GM10847 (cell line): ENCODE data around the gene DMAC2L.

Experiments
- POLR2A ChIP-seq: IDR thresholded peaks from 2 replicates; pipeline ENCODE4 v1.6.1; 2011; ENCODE audit not compliant: insufficient read length; ENCODE audit errors: extremely low read depth

Gene DMAC2L

GRCh38 chr14:50311972-50312733 lies at the start of gene DMAC2L, which contains the start of gene L2HGDH:
Gene DMAC2L (plus strand): TSS chr14:50312324. CDS start chr14:50321488, 9,164 bp downstream.
Gene L2HGDH (minus strand): TSS chr14:50312229. CDS start chr14:50312150, 79 bp downstream.
- peak; percentile 75 for TF ChIP-seq POLR2A

- TF ChIP-seq POLR2A: no peak
Observed at GRCh38 chr14:50262865-50263264, 49.3 kb upstream of the DMAC2L start.

- no peak for TF ChIP-seq POLR2A
Observed at GRCh38 chr14:50263321-50263720, 48.8 kb upstream of the DMAC2L start.

- TF ChIP-seq POLR2A: no peak
Observed at GRCh38 chr14:50265029-50265428, 47.1 kb upstream of the DMAC2L start.

- TF ChIP-seq POLR2A: no peak
Observed at GRCh38 chr14:50270932-50271331, 41.2 kb upstream of the DMAC2L start.

- no peak for TF ChIP-seq POLR2A
Observed at GRCh38 chr14:50272498-50272897, 39.6 kb upstream of the DMAC2L start.

- TF ChIP-seq POLR2A: no peak
Observed at GRCh38 chr14:50285861-50286260, 26.3 kb upstream of the DMAC2L start.

- TF ChIP-seq POLR2A: no peak
Observed at GRCh38 chr14:50288146-50288545, 24.0 kb upstream of the DMAC2L start.

GRCh38 chr14:50290306-50290705 lies 21.8 kb upstream of the DMAC2L start:
- TF ChIP-seq POLR2A: no peak

- TF ChIP-seq POLR2A: no peak
Observed at GRCh38 chr14:50299585-50299984, 12.5 kb upstream of the DMAC2L start.

GRCh38 chr14:50301914-50302313 lies 10.2 kb upstream of the DMAC2L start:
- TF ChIP-seq POLR2A: no peak

GRCh38 chr14:50303744-50304471 lies 8.2 kb upstream of the DMAC2L start:
- TF ChIP-seq POLR2A: no peak

- no peak for TF ChIP-seq POLR2A
Observed at GRCh38 chr14:50308363-50308915, 3.7 kb upstream of the DMAC2L start.

GRCh38 chr14:50310445-50310844 lies 1.7 kb upstream of the DMAC2L start:
- no peak for TF ChIP-seq POLR2A

- no peak for TF ChIP-seq POLR2A
Observed at GRCh38 chr14:50311337-50311971, 670 bp upstream of the DMAC2L start.

- no peak for TF ChIP-seq POLR2A
Observed at GRCh38 chr14:50312734-50313054, 570 bp downstream of the DMAC2L start.
